DMS153 treated with DMSO at 0.1 percent for 48 hours (cell line): ENCODE measurements around the gene MEF2D.

Source experiments
- DNase-seq: peaks from one replicate; lab custom pipeline; 2025; ENCODE audit not compliant: unreplicated experiment; lab: John Stamatoyannopoulos, UW

MEF2D gene

GRCh38 chr1:156471496-156472490 lies 28.8 kb downstream of the MEF2D start:
- DNase-seq = peak; percentile 95

- DNase-seq = no peak
Measured at GRCh38 chr1:156470473-156470872, 30.1 kb downstream of the MEF2D start.

GRCh38 chr1:156468693-156469345 lies 31.8 kb downstream of the MEF2D start:
- DNase-seq = no peak

GRCh38 chr1:156467906-156468305 lies 32.7 kb downstream of the MEF2D start:
- DNase-seq = no peak

- DNase-seq = no peak
Measured at GRCh38 chr1:156467385-156467784, 33.2 kb downstream of the MEF2D start.

- DNase-seq = no peak
Measured at GRCh38 chr1:156465747-156466365, 34.7 kb downstream of the MEF2D start.

GRCh38 chr1:156464825-156465452 lies 35.6 kb downstream of the MEF2D start:
- DNase-seq = no peak

GRCh38 chr1:156464335-156464734 lies 36.2 kb downstream of the MEF2D start:
- DNase-seq = no peak

GRCh38 chr1:156463874-156464273 lies 36.7 kb downstream of the MEF2D start:
- DNase-seq = no peak

- no peak for DNase-seq
Measured at GRCh38 chr1:156462954-156463795, 37.4 kb downstream of the MEF2D start.

GRCh38 chr1:156461781-156462647 lies 38.6 kb downstream of the MEF2D start:
- DNase-seq = no peak

- DNase-seq = no peak
Measured at GRCh38 chr1:156461109-156461508, 39.5 kb downstream of the MEF2D start.

GRCh38 chr1:156460525-156460924 lies 40.0 kb downstream of the MEF2D start:
- DNase-seq = no peak

- DNase-seq = no peak
Measured at GRCh38 chr1:156458181-156458503, 42.4 kb downstream of the MEF2D start.

- peak; percentile 100 for DNase-seq
Measured at GRCh38 chr1:156456625-156457465, 43.7 kb downstream of the MEF2D start.

GRCh38 chr1:156455362-156455761 lies 45.2 kb downstream of the MEF2D start:
- DNase-seq = no peak

GRCh38 chr1:156452907-156453306 lies 47.7 kb downstream of the MEF2D start:
- DNase-seq = no peak

- no peak for DNase-seq
Measured at GRCh38 chr1:156451505-156452160, 48.9 kb downstream of the MEF2D start.
